D721Med (cell line): Measurements from ENCODE around the gene RHOV.

ENCODE experiments used
- DNase-seq: peaks from one replicate; pipeline ENCODE4 v3.0.0; 2011; ENCODE audit warnings: low spot score; ENCODE audit not compliant: insufficient read length
- FAIRE-seq: peaks from 2 replicates; lab custom pipeline; 2011; peaks lifted over from hg19 to GRCh38; lab: Jason Lieb, UNC
- CTCF ChIP-seq: IDR thresholded peaks from 2 replicates; pipeline ENCODE4 v1.5.1; 2012; ENCODE audit warnings: mild to moderate bottlenecking, control low read depth; ENCODE audit not compliant: insufficient read depth; ENCODE audit errors: missing control alignments

RHOV gene

GRCh38 chr15:40853241-40853890, 20.7 kb downstream of the RHOV start:
- FAIRE-seq (no peak), DNase-seq (no peak)
- TF ChIP-seq CTCF, result no peak

GRCh38 chr15:40852529-40852928, 21.5 kb downstream of the RHOV start:
- TF ChIP-seq CTCF, result no peak
- FAIRE-seq (no peak), DNase-seq (no peak)

- FAIRE-seq, result no peak
- TF ChIP-seq CTCF, result no peak
- DNase-seq, result no peak
Measured at GRCh38 chr15:40850576-40851112, 23.4 kb downstream of the RHOV start.

- DNase-seq (no peak), FAIRE-seq (no peak)
Measured at GRCh38 chr15:40847223-40847961, 26.6 kb downstream of the RHOV start.

GRCh38 chr15:40846841-40847222, 27.2 kb downstream of the RHOV start:
- FAIRE-seq (no peak), DNase-seq (no peak)
- TF ChIP-seq CTCF, result no peak

More at GRCh38 chr15:40847223-40847961, 26.6 kb downstream of the RHOV start:
- no peak for TF ChIP-seq CTCF

GRCh38 chr15:40845511-40846284, 28.3 kb downstream of the RHOV start:
- DNase-seq (no peak), FAIRE-seq (no peak)
- no peak for TF ChIP-seq CTCF
